Measurements from ENCODE around the gene PDZD2. TPM values are rescaled to one million over a fixed set of nuclear protein-coding genes. Genes with fewer than 3 reads are reported as not detected.

The PDZD2 gene
- total RNA-seq, 2 donors from 2014 or later, result 0.08 to 0.75 TPM

DNA sequence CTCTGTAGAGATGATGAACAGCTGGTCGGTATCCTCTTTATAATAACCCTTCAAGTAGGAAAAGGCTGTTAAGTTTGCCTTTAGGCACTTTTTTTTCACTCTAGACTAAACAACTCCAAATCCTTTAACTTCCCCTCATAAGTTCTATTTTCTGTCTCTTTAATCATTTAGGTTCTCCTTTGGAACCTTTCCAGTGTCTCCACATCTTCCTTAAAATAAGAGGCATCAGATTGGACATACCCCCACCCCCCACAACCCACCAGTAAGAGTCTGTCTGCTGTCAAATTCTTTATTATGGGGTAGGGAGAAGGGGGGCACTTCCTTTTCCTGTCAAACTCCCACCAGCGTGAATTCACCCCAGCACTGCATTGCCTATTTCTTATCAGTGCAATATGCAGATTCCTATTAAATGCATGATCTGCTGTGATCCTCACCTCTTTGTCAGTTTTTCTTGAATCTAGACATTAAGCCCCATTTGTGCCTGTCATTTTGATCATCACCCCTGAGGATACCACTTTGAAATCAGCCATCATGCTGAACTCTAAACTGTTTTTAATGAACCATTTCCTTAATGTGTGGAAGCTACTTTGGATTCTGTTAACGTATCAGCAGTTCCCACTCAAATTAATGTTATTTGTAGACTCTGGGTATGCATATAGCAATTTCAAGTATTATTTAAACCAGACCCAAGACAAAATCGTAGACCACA, 212.2 kb downstream of the PDZD2 start:
- DNase-seq (ENCODE audit: low spot score in 2 of 2) (no peak), ATAC-seq (no peak)
- no peaks in the 10 kb centered on the region for H3K36me3 Mint-ChIP-seq
- H3K27ac Mint-ChIP-seq, result no peak overlapping the region
- no peaks in the 10 kb centered on the region for H3K9me3 Mint-ChIP-seq

DNA sequence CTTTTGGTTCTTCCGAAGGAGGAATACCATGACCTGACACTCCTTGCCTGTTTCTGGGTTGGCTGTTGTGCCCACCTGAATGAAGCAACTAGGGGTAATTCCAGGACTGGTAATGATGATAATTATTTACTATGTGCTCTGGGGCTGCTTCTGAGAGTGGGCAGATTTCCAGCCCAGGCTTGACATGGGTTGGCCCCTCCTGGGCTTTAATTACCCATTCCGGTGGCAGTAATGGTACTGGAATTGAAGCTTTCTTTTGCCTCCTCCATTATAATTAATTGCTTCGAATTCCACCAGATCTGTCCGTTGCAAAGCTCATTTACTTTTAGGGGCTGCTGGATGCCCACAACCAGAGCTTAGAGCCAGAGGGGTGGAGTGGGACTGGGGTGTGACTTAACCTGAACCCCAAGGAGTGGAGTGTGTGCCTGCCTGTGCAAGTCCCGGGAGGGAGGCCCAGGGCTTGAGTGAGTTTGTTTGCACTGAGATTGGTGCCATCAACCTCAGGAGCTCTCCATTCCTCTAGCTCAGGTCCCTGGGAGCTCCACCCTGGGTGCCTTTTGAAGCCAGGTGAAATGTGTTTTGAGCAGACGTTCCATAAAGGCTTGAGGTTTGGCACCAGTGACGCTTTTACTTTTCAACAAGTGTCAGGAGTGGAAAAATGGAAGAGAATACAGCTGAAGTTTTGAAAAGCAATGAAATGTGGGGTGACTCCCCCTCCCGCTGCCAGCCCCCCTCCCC, 214.6 kb downstream of the PDZD2 start:
- H3K9me3 Mint-ChIP-seq, result no peaks in the 10 kb centered on the region
- DNase-seq (ENCODE audit: low spot score in 2 of 2), result no peak
- peak overlapping the region in 1 of 2 donors; percentile 73 for H3K27ac Mint-ChIP-seq
- peaks cover 0 to 4% of the 10 kb centered on the region in 2 donors for H3K36me3 Mint-ChIP-seq
- ATAC-seq, result no peak

DNA sequence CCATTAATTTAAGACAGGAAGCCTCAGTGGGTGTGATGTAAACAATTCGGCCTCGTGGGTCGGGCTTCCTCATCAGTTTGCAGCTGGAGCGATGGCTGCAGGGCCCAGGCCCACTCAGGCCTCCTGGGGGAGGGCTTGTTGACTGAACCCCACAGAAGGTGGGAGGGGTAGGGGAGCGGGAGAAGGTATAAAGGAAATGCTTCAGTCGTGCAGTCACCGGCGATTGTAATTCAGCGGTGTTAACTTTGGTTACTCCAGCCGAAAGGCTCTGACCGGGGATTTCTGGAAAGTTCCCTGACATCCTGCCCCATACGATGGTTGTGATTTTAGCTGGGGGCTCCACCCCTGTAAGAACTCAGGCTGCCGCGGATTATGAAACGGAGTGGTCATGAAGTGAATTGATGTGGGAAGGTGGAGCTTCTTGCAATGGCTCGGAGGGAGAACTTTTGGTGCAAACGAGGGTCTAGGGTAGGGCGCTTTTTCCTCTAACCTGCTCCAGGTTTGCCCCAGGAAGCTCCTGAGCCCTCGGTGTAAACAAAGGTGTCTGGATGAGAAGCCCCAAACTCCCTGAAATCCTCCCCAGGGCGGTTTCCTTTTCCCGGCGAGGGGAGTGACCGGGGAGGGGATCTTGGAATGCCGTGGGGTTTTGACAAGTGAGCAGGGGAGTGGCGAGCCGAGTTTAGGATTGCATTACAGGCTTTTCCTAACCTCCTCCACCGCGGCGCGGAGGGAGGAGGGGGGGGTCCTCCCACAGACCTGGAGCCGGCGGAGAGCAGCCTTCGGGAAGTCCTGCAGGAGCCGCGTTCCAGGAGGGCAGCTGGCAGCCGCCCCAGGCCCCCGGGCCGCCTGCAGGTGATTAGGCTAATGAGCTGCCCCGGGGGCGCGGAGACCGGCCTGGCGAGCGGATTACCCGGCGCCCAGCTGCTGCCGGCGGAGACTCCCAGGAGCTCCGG, 215.5 kb downstream of the PDZD2 start:
- H3K9me3 Mint-ChIP-seq, result peaks cover 4 to 5% of the 10 kb centered on the region in 2 donors

DNA sequence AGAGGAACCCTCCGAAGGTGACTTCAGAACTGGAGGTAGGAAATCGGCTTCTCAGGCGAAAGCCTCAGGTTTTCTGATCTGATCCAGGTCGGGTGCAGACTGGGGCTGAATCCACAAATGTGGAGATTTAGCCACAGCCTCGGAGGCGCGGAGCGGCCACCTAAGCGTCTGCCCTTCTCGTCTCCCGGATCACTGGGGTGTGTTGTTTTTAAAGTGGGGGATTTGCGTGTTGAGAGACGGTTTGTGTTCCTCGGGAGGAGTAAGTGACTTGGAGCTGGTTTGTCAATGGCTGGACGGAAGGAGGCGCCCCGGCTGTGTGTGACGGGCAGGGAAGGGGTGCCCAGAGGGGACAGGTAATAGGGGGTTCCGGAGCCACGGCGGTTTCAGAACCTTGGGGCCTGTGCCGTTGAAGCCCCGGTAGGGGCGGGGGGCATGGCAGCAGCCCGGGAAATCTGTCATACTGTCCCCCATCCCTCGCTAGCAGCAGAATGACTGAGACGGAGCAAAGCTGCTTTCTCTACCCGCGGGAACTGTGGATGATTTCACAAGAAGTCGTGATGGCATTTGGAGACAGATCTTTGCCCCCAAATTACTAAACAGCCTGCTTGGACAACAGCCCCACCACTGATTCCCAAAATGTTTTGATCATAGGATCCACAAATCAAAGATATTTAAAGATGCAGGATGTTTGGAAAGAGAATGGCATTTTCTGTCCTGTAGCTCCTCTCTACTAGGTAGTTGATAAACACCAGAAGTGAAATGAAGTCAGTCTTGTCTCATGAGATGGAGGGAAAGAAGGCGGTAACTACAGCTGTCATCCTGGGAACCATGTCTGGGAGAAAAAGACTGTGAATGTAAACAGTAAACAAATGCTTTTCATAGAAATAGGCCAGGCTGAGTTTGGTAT, 216.5 kb downstream of the PDZD2 start:
- H3K27ac Mint-ChIP-seq, result peak overlapping the region; percentile 22 to 63
- H3K36me3 Mint-ChIP-seq, result peaks cover 9 to 19% of the 10 kb centered on the region in 2 donors
- peak; percentile 69 to 72 for ATAC-seq
- DNase-seq (ENCODE audit: low spot score in 2 of 2), result peak in 1 of 2 donors; percentile 37
- H3K9me3 Mint-ChIP-seq, result peaks cover 10% of the 10 kb centered on the region in 2 donors

More for the DNA sequence above, 215.5 kb downstream of the PDZD2 start:
- Mint-ChIP-seq H3K27ac (peak overlapping the region; percentile 63 to 73), H3K36me3 (peaks cover 5 to 13% of the 10 kb centered on the region in 2 donors)
- ATAC-seq, result peak; percentile 50 to 55
- no peak for DNase-seq (ENCODE audit: low spot score in 2 of 2)

DNA sequence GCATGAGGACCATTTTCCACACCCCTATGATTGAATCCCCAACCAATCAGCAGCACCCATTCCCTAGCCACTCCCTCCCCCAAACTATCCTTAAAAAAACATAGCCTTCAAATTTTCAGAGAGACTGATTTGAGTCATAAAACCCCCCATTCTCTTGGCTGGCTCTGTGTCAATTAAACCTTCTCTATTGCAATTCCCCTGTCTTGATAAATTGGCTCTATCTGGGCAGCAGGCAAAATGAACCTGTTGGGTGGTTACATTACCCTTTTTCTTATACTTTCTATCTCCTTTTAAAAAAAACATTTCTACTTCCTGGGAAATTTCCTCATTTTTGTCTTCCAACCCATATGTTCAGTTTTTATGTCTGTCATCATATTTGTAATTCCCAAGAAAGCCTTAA, 220.2 kb downstream of the PDZD2 start:
- H3K9me3 Mint-ChIP-seq, result peaks cover 13 to 14% of the 10 kb centered on the region in 2 donors
- H3K36me3 Mint-ChIP-seq, result peaks cover 9 to 22% of the 10 kb centered on the region in 2 donors
- ATAC-seq (no peak), DNase-seq (ENCODE audit: low spot score in 2 of 2) (no peak)
- H3K27ac Mint-ChIP-seq, result no peak overlapping the region

DNA sequence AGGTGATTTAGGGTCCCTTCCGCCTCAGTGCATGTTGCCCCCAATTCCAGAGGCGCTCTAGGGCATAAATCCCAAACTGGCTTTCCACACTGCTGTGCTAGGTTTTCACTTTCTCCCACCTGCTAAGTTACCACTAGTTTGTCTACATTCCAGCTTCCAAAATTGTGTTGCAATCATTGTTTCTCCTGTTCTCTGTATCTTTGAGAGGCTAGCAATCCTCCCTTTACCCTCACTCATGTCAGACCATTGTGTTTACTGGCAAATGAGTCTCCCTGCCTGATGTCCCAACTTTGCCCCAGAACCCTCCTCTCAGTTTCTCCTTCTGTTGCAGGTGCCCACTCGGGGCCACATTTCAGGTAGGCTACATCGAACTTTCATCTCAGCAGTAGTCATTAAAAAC, 221.3 kb downstream of the PDZD2 start:
- DNase-seq (ENCODE audit: low spot score in 2 of 2), result no peak
- H3K9me3 Mint-ChIP-seq, result peaks cover 13 to 14% of the 10 kb centered on the region in 2 donors

DNA sequence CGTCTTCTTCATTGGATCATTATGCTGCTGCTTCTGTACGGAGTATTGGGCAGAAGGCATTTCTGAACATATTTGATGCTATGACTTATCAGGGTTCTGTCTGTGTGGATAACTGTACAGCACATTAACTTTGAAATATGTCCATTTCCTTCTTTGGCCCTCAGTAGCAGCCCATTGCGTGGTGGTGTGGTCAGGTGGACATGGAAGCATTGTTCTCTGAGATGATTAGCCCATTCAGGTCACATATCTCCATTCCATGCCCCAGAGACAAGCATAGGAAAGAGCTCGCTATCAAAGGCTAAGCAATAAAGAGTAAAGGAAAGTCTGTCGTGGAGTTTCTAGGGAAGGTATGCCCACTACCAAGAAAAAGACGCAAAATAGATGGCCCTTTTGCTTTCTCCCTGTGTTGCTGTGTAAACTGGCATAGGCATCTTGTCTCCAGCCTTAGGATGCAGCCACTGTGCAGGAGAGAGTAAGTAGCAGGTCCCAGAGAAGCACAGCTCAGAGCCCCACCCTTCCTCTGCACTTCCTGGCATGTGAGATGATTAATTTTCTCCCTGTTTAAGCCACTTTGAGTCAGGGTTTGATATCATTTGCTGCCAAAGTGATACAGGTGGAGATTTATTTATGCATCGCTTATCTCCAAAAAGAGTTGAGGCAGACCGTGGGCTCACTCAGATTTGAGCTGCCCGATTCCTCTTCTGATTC, 221.9 kb downstream of the PDZD2 start:
- ATAC-seq, result peak; percentile 53 to 73
- Mint-ChIP-seq H3K27ac (peak overlapping the region in 1 of 2 donors; percentile 41), H3K9me3 (peaks cover 13 to 14% of the 10 kb centered on the region in 2 donors), H3K36me3 (peaks cover 9 to 22% of the 10 kb centered on the region in 2 donors)
- DNase-seq (ENCODE audit: low spot score in 2 of 2), result no peak

More for the DNA sequence above, 221.3 kb downstream of the PDZD2 start:
- peaks cover 9 to 22% of the 10 kb centered on the region in 2 donors for H3K36me3 Mint-ChIP-seq
- no peak for ATAC-seq
- peak overlapping the region in 1 of 2 donors; percentile 41 for H3K27ac Mint-ChIP-seq

DNA sequence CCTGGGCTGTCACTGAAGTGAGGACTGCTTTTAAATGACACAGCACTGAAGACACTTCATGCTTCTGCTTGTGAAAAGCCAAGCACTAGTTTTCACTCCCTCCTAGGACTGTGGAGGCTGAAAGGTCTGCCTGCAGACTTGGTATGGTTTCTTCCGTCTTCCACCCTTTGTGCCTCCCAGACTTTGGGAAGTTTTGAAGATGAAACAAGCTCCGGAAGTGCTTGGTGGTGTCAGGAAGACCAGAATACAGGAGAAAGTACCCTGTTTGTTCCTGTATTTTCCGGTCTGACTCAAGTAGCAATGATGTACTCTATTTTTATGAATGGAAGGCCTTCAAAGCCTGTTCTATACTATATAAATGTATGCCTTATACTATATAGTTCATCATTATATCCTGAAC, 222.7 kb downstream of the PDZD2 start:
- Mint-ChIP-seq H3K36me3 (peaks cover 9 to 22% of the 10 kb centered on the region in 2 donors), H3K27ac (no peak overlapping the region), H3K9me3 (peaks cover 13 to 14% of the 10 kb centered on the region in 2 donors)
- no peak for DNase-seq (ENCODE audit: low spot score in 2 of 2)
- no peak for ATAC-seq

DNA sequence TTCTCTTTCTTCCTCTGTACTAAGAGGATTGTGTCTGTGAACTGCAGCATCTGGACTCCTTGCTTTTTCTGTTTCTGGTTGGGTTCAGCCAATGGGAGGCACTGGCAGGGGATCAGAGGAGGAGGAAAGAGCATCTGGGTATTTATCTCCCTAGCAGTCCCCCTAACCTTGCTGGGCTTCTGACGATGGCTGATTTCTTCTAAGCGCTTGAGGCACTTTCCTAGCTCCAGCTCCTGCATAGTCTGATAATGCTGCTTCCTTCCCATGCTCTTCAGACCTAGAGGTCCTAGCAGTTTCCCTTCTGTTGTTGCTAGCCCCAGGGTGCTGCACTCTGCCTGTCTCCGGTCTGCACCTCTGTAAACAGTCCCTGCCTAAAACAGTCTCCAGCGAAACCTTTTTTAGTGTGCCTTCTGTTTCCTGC, 225.1 kb downstream of the PDZD2 start:
- no peak for ATAC-seq
- no peak for DNase-seq (ENCODE audit: low spot score in 2 of 2)
- H3K9me3 Mint-ChIP-seq, result peaks cover 13 to 14% of the 10 kb centered on the region in 2 donors
- no peak overlapping the region for H3K27ac Mint-ChIP-seq
- H3K36me3 Mint-ChIP-seq, result peaks cover 9 to 13% of the 10 kb centered on the region in 2 donors

DNA sequence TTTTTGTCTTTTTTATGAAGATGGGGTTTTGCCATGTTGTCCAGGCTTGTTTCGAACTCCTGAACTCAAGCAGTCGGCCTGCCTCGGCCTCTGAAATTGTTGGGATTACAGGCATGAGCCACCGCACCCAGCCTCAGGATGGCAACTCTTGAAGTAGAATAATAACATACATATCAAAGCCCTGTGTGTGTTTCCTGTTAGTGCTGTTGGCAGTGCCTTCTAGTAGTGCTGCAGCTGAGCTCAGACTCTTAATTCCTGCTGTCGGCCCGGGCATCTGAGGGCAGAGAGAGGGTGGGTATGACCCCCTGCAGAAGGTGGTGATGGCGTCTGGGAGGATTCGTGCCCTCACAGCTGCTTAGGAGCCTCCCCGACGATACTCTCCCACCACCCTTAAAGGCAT, 227.2 kb downstream of the PDZD2 start:
- H3K9me3 Mint-ChIP-seq, result no peaks in the 10 kb centered on the region
- peak; percentile 38 to 56 for ATAC-seq
- no peaks in the 10 kb centered on the region for H3K36me3 Mint-ChIP-seq
- peak overlapping the region; percentile 69 to 81 for H3K27ac Mint-ChIP-seq
- no peak for DNase-seq (ENCODE audit: low spot score in 2 of 2)

DNA sequence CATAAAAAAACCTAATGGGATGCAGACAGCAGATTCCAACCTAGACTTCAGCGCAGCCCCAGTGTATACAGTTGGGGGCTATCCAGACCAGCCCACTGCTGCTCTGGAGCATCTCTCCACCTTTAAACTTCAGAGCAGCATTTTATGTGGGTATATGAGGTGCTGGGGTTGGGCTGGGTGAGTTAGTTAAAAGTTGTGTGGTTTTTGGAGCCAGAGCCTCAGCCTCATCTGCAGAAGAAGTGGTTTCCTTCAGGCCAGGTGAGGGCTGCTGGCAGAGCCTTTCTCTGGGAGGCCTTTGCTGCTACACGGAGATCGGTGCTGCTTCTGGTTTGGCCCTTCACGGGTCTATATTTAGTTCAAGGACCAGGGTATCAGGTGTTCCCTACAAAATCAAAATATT, 228.3 kb downstream of the PDZD2 start:
- DNase-seq (ENCODE audit: low spot score in 2 of 2) (no peak), ATAC-seq (peak; percentile 20 to 48)
- H3K36me3 Mint-ChIP-seq, result no peaks in the 10 kb centered on the region
- H3K27ac Mint-ChIP-seq, result no peak overlapping the region
- H3K9me3 Mint-ChIP-seq, result no peaks in the 10 kb centered on the region

DNA sequence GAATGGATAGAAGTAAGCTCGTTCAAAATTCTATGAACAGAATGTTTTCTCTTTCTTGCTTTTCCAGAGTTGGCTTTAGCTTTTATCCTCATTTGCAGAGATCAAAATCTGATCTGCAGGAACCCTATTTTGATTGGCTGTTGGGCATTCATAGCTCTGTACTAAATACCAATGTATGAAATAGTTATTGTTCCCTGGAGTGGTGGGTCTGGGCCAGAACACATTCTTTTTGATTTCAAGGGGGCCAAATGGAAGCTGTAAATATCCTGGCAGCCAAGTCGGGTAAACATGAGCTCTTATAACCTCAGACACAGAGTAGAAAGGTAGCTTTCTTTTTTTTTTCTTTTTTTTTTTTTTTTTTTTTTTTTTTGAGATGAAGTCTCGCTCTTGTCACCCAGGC, 241.5 kb downstream of the PDZD2 start:
- no peaks in the 10 kb centered on the region for H3K9me3 Mint-ChIP-seq
- H3K27ac Mint-ChIP-seq, result no peak overlapping the region
- no peaks in the 10 kb centered on the region for H3K36me3 Mint-ChIP-seq
- DNase-seq (ENCODE audit: low spot score in 2 of 2), result no peak
- no peak for ATAC-seq

DNA sequence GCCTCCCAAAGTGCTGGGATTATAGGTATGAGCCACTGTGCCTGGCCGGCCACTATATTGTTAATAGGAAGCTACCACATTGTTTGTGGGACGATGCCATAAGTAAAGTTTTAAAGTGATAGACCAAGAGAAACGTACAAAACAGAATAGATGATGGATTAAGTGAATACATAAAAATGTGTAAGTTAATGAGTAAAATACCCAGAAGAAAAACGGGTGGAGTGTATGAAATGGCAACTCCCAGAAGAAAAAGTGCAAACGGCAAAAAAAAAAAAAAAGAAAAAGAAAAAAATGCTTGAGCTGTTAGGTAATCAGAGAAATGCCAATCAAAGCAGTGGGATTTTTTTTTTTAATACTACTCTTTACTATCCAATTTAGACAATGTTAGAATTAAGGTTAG, 246.0 kb downstream of the PDZD2 start:
- Mint-ChIP-seq H3K36me3 (no peaks in the 10 kb centered on the region), H3K27ac (no peak overlapping the region), H3K9me3 (no peaks in the 10 kb centered on the region)
- DNase-seq (ENCODE audit: low spot score in 2 of 2) (no peak), ATAC-seq (no peak)

DNA sequence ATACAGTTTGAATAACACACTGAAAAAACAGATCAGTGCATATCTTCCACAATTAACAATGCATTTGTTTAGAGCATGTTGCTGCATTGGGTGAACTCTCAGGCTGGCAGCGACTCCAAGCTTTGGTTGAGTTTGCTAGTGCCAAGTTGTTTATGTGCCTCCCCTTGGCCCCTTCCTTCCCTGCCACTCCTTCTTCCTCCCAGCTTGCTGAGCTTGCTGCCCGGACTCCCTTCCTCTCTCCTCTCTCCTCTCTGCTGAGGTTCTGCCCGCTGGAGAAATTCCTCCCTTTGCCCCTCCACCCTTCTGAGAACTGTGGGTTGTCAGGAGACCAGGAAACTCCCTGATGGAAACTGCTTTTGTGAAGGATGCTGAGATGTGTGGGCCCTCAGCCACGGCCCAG, 247.3 kb downstream of the PDZD2 start:
- ATAC-seq, result no peak

DNA sequence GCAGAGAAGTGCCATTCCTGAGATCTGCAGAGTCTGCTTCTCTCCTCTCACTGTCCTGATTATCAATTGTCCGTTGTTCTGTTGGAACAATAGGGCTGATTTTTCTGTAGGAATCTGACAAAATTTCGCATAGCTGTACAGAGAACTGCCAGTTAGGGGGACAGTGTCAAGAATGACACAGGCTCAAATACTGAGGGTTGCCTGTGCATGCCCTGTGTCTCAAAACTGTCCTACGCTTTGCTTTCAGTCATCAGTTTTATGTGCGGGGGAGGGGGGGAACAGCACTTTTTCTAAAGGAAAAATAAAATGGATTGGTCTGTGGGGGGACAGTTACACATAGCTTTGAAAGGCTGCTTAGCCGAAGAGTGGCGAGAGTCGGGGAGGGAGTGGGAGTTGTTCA, 248.6 kb downstream of the PDZD2 start:
- Mint-ChIP-seq H3K36me3 (no peaks in the 10 kb centered on the region), H3K9me3 (no peaks in the 10 kb centered on the region), H3K27ac (no peak overlapping the region)
- DNase-seq (ENCODE audit: low spot score in 2 of 2) (no peak), ATAC-seq (no peak)

More for the DNA sequence above, 247.3 kb downstream of the PDZD2 start:
- no peaks in the 10 kb centered on the region for H3K36me3 Mint-ChIP-seq
- H3K27ac Mint-ChIP-seq, result peak overlapping the region in 1 of 2 donors; percentile 27
- no peak for DNase-seq (ENCODE audit: low spot score in 2 of 2)
- no peaks in the 10 kb centered on the region for H3K9me3 Mint-ChIP-seq
